ENCODE results near the gene INO80. TPM values are rescaled to one million over a fixed set of nuclear protein-coding genes. Genes with fewer than 3 reads are reported as not detected.
A peak's percentile ranks its signal among the peaks of the same experiment; 100 is the strongest.

The INO80 gene
- total RNA-seq, 4 donors from 2014 or later = 27.9 to 31.6 (median 28.4) TPM

GRCh38 chr15:40984406-40984805, 131.7 kb downstream of the INO80 start:
- no peak for TF ChIP-seq CTCF (IDR thresholded peaks at IDR 0.05)
- no peak for DNase-seq (ENCODE audit: low spot score)

GRCh38 chr15:40982855-40983254, 133.2 kb downstream of the INO80 start:
- no peak for DNase-seq (ENCODE audit: low spot score)
- TF ChIP-seq CTCF (IDR thresholded peaks at IDR 0.05) = no peak
- no peak for ATAC-seq (ENCODE audit: low FRiP score)

More at GRCh38 chr15:40984406-40984805, 131.7 kb downstream of the INO80 start:
- no peak for ATAC-seq (ENCODE audit: low FRiP score)

GRCh38 chr15:40981186-40981585, 134.9 kb downstream of the INO80 start:
- no peak for DNase-seq (ENCODE audit: low spot score)
- no peak for TF ChIP-seq CTCF (IDR thresholded peaks at IDR 0.05)
- peak; percentile 33 for ATAC-seq (ENCODE audit: low FRiP score)

- no peak for DNase-seq (ENCODE audit: low spot score)
- no peak for TF ChIP-seq CTCF (IDR thresholded peaks at IDR 0.05)
- no peak for ATAC-seq (ENCODE audit: low FRiP score)
Measured at GRCh38 chr15:40978562-40978961, 137.5 kb downstream of the INO80 start.

- ATAC-seq (ENCODE audit: low FRiP score) (no peak), DNase-seq (ENCODE audit: low spot score) (no peak)
- TF ChIP-seq CTCF (IDR thresholded peaks at IDR 0.05) = no peak
Measured at GRCh38 chr15:40978141-40978540, 137.9 kb downstream of the INO80 start.

- ATAC-seq (ENCODE audit: low FRiP score) (no peak), DNase-seq (ENCODE audit: low spot score) (no peak)
- TF ChIP-seq CTCF (IDR thresholded peaks at IDR 0.05) = no peak
Measured at GRCh38 chr15:40976819-40977218, 139.3 kb downstream of the INO80 start.

- DNase-seq (ENCODE audit: low spot score) (no peak), ATAC-seq (ENCODE audit: low FRiP score) (no peak)
- no peak for TF ChIP-seq CTCF (IDR thresholded peaks at IDR 0.05)
Measured at GRCh38 chr15:40974879-40975278, 141.2 kb downstream of the INO80 start.
